NCI-H146 (cell line): Measurements from ENCODE around the gene UMODL1.

Experiments
- DNase-seq: peaks from one replicate; lab custom pipeline; 2025; lab: John Stamatoyannopoulos, UW

Gene UMODL1

DNA sequence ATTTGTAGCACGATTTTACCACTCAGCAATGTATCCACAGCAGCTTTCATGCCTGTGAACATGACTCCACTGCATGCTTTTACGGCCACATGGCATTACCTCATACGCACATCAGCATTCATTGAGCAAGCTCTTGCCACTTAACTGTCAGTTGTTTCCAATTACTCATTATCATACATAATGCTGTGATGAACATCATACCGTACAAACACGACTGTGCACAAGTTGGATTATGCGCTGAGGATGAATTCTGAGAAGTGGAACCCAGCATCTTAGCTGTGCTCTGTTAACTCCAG lies 9.6 kb downstream of the UMODL1 start:
- DNase-seq, result no peak

- DNase-seq, result no peak
Observed at GRCh38 chr21:42081138-42081537, 10.0 kb downstream of the UMODL1 start.

DNA sequence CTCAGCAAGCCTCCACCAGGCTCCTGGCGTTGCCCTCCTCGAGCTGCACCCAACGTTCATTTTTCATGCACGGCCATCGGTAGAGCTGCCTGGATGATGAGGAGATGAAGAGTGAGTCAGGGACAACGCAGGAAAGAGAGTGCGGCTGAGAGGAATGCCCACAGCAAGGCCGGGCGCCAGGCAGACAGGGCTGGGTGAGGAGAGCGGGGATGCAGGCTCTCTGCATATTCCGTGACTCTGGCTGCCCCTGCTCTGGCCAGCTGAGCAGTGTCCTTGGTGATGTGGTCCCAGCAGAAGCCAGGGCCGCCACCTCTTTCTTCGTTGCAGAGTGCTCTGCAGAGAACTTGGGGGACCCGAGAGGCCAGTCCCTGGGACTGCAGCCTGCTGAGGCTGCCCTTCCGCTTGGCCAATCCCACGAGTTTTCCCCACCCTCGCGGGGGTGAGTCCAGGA lies 10.8 kb downstream of the UMODL1 start:
- DNase-seq, result no peak

DNA sequence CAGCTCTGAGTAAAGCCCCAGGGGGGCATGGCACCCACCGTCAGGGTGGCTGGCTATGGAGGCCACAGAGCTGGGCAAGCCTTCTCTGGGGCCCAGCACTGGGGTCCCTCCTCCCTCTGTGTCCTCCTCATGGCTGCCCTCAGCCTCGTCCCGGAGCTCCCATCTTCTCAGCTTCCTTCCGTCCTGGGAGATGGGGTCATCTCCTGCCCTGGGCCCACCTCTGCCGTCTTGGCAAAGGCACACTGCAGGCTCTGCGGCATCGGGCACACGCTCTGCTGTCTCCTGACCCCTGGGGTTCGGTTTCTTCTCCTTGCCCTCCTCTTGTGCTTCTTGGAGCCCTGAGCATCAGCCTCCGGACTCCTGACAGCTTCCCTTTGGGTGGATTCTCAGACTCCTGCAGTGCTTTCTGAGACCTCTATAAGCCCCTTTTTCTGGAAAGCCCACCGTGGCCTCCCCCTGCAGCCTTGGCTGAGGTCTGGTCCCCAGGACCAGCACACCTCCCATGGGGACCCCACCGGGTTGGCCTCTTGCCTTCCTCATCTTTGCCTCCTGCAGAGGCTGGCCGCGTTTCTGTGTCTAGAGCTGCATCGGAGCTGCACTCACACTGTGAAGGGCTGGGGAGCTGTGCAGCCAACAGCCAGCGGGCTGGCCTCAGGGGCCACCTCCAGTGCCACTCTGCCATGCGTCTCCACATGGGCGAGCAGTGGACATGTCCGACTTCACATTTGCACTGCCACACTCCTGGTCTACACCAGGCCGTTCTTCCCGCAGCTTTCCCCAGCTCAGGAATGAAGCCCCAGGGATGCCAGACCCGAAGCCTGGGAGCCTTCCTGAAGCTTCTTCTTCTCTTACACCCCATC lies 11.6 kb downstream of the UMODL1 start:
- no peak for DNase-seq

DNA sequence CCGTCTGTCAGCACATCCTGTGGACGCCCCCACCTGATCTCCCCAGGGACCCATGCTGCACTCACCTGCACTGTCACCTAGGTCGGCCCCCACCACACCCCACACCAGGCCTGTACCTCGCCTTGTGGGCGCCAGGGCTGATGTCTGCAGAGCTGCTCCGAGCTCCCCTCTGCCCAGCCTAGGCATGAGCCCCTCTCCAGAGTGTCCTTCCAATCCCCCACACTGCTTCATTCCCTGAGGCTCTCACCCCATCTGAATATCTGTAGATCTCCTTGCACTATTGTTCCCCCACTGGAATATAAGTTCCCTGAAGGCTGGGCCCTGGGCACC lies 12.2 kb downstream of the UMODL1 start:
- no peak for DNase-seq

GRCh38 chr21:42084079-42084478 lies 13.0 kb downstream of the UMODL1 start:
- no peak for DNase-seq

DNA sequence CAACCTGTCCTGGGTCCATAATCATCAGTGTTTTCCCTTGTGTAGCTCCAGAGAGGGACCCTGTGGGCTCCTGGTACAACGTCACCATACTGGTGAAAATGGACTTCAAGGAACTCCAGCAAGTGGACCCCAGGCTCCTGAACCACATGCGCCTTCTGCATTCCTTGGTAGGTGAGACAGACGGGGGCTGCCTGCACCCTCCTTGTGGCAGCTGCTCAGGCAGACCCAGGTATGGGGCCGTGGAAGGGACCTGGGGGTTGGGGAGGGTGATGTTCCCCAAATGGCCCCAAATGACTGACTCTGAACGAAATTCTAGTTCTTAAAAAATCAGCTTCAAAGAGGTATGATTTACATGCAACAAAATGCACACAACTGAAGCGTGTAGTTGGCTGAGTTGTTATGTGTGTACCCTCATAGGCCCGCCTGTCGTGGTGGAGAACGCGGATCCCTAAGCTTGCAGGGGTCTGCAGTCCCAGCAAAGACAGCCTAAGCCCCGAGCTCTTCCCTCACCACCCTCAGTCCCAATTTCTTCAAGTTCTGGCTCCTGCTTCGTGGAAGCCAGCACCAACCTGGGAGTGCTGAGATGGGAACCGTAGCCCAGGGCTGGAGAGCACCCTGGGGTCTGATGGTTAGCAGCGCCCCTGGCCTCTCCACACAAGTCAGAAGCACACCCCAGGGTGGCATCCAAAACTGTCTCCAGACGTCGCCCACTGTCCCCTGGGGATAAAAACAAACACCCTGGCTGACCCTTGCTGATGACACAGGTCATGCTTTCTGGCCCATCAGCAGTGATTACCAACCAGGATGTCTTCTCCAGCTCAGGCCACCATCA lies 14.3 kb downstream of the UMODL1 start:
- DNase-seq, result no peak

GRCh38 chr21:42086969-42087368 lies 15.9 kb downstream of the UMODL1 start:
- DNase-seq, result no peak

DNA sequence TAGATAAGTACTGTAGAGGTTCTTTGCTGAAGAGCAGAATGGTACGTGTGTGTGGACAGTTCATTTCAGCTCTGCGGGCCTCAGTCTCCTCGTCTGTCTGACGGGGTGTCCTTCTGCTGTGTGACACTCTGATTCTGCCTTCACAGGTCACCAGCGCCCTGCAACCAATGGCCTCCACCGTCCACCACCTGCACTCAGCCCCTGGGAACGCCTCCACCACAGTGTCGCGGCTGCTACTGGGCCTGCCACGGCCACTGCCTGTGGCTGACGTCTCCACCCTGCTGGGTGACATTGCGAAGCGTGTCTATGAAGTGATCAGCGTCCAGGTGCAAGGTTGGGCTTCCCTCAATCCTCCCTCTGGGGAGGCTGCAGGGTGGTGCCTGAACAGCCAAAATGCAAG lies 17.0 kb downstream of the UMODL1 start:
- no peak for DNase-seq

GRCh38 chr21:42088658-42089057 lies 17.5 kb downstream of the UMODL1 start:
- DNase-seq, result no peak

DNA sequence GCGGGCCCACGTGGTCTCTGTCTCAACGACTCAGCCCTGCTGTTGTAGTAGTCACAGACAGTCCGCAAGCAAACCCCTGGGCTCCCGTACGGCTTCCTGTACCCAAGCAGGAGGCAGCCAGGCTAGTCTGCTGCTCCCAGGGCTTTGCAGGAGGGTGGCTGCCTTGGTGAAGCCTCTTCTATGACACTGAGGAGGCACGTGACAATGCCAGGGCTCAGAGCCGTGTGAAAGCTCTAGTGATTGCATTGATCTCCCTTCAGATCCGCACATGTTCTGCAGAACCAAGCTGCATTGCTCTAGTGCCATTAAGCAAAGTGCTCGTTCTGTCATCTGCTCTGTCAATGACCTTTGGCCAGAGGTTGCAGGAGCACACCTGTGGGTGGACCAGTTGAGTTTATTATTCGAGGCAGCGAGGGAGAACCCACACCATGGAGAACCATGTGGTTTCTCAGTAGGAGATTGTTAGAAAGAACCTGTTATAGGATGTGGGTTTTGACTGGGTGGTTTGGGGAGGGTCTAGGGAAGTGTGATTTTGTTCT lies 18.0 kb downstream of the UMODL1 start:
- no peak for DNase-seq

GRCh38 chr21:42089665-42090310 lies 18.7 kb downstream of the UMODL1 start:
- no peak for DNase-seq

- DNase-seq, result no peak
Observed at GRCh38 chr21:42091899-42092508, 20.9 kb downstream of the UMODL1 start.

GRCh38 chr21:42092771-42093170 lies 21.7 kb downstream of the UMODL1 start:
- DNase-seq, result no peak

- no peak for DNase-seq
Observed at GRCh38 chr21:42093186-42093585, 22.1 kb downstream of the UMODL1 start.

DNA sequence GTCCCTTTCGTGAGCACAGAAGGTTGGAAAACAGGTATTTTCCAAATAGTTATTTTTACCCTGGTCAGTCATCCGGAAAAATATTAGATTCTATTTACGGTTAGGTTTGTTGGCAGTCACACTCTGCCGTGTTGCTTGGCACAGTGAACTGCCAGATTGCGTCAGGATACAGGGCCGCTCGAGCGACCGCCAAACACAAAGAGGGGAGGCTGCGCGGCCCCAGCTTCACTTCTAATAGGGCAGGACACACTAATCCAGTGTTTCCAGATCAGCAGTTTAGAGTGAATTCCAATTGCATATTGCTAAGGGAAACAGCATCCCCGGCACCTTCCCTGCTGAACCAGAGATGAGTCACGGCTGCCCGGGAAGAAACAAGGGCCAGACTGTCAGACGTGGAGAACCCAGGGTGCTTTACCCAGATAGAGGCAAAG lies 22.9 kb downstream of the UMODL1 start:
- no peak for DNase-seq

DNA sequence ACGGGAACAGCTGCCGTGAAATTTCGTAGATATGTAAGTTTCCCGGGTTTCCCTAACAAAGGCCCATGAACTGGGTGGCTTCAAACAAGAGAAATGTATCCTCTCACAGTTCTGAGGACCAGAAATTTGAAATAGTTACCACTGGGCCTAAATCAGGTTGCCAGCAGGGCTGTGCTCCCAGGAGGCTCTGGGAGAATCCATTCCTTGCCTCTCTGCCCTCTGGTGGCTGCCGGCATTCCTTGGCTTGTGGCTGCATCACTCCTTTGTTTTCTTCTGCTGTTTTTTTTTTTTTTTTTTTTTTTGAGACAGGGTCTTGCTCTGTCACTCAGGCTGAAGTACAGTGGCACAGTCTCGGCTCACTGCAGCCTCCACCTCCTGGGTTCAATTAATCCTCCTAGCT lies 23.7 kb downstream of the UMODL1 start:
- no peak for DNase-seq

DNA sequence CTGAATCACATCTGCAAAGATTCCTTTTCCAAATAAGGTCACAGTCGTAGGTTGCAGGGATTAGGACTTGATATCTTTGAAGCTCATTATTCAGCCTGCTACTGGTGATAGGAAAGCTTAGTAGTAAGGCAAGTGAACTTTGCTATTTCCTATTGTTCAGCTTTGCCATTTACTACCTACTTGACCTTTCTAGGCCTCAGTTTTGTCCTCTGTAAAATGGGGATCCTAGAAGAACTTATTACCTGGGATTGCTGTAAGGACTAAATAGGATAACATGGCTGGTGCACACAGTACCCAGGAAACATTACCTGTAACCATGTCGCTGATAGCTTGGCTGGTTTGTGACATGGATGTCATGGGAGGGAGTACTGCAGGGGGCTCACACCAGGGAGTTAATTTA lies 24.5 kb downstream of the UMODL1 start:
- DNase-seq, result no peak

- no peak for DNase-seq
Observed at GRCh38 chr21:42096566-42096965, 25.4 kb downstream of the UMODL1 start.

- no peak for DNase-seq
Observed at GRCh38 chr21:42097274-42097673, 26.2 kb downstream of the UMODL1 start.

DNA sequence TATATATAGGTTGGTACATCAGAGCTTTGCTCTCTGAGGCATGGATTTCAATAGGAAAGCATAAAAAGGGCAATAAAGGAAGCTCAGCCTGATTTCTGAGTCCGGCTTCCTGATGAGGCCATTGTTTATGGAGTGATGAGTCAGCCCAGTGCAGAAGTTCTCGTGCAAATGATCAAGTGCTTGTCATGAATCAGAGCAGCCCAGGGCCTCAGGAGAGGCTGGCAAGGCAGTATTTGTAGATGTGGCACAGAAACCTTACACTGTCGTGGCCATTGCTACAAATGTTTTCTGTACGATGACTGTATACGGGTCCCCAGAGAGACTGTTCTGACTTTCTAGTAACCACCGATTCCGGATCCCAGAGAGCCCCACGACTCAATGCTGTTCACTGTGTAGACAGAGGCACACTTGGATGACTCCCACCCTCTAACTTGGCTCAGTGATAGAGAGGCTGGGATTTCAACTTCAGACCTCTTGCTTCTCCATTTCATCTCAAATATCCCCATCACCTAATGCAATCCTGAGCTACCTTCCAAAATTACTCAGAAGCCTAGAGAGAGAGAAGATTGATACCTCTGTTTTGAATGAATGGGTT lies 26.8 kb downstream of the UMODL1 start:
- peak; percentile 29 for DNase-seq

- no peak for DNase-seq
Observed at GRCh38 chr21:42098957-42099505, 27.9 kb downstream of the UMODL1 start.
